Measurements from ENCODE around the gene SLC16A11. TPM values are rescaled to one million over a fixed set of nuclear protein-coding genes. Genes with fewer than 3 reads are reported as not detected.

Gene SLC16A11
- total RNA-seq, 2 donors from 2014 or later, result 0.24 to 0.44 TPM

DNA sequence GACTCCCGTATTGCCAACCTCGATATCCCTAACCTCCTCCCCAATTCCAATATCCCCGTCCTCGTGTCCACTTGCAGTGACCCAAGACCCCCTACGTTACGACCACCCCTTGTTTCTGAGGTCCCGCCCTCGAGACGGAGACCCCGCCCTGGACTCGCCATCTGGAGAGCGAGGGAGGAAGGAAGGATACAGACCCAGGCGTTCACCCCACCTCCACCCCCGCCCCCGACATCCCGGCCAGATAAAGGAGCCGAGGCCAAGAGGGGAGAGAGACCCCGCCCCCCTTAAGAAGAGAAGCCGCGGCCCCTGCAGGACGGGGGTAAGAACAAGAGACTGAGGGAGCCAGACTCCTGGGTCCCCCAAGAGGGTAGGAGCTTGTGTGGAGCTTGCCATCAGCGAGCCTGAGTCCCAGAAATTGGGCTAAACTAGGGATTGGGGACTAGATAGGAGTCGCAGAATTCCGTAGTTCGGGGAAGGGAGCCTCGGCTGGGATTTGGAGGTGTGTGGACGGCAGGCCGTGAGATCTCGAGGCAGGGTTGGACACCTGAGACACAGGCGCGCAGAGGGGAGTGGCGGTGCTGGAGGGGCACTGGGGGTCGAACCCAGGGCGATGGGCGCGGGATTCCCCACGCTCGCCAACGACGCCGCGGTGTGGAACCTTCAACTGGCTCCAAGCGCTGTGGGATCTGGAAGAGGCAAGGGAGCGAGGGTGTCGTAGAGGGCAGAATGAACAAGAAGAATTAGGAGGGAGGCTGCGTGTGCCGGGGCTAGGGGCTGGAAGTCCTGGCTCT is 20.9 kb downstream of the SLC16A11 start, which contains the start of gene BCL6B:
Gene BCL6B, plus strand, starts transcription at position 270 of the 791 bp plus-strand sequence. CDS start 622 bp downstream, outside the sequence.
- Histone ChIP-seq H3K9me3 (ENCODE audit: control insufficient read depth, low read length) (no peaks in the 10 kb centered on the region), H3K27ac (ENCODE audit: low read depth, low read length) (no peak within 1 kb of the TSS), H3K4me3 (ENCODE audit: low read length) (no peak within 1 kb of the TSS), H3K36me3 (ENCODE audit: control insufficient read depth, insufficient read depth, low read length) (no peaks in the 10 kb centered on the region), H3K4me1 (ENCODE audit: control insufficient read depth, insufficient read depth, low read length) (no peaks in the 10 kb centered on the region), H3K27me3 (ENCODE audit: control insufficient read depth, insufficient read depth, low read length, poor library complexity, severe bottlenecking) (peaks cover 37% of the 10 kb centered on the region), H3K9ac (ENCODE audit: extremely low read depth, low read length, poor library complexity, severe bottlenecking) (no peak within 1 kb of the TSS)
- Mint-ChIP-seq H3K9me3 (peaks cover 7% of the 10 kb centered on the region), H3K36me3 (ENCODE audit: low read depth) (no peaks in the 10 kb centered on the region), H3K27me3 (ENCODE audit: insufficient read depth) (peaks cover 43% of the 10 kb centered on the region), H3K27ac (peak within 1 kb of the TSS; percentile 44), H3K4me3 (peak within 1 kb of the TSS; percentile 55), H3K4me1 (peaks cover 16% of the 10 kb centered on the region)
- peak; percentile 79 for DNase-seq
- 47 to 62% methylated on average over 28 to 46 of the region's 47 CpGs for whole genome bisulfite sequencing, 2 experiments (ENCODE audit: insufficient coverage in 1 of 2, insufficient read length in 1 of 2)
- TF ChIP-seq, protein P1, sequence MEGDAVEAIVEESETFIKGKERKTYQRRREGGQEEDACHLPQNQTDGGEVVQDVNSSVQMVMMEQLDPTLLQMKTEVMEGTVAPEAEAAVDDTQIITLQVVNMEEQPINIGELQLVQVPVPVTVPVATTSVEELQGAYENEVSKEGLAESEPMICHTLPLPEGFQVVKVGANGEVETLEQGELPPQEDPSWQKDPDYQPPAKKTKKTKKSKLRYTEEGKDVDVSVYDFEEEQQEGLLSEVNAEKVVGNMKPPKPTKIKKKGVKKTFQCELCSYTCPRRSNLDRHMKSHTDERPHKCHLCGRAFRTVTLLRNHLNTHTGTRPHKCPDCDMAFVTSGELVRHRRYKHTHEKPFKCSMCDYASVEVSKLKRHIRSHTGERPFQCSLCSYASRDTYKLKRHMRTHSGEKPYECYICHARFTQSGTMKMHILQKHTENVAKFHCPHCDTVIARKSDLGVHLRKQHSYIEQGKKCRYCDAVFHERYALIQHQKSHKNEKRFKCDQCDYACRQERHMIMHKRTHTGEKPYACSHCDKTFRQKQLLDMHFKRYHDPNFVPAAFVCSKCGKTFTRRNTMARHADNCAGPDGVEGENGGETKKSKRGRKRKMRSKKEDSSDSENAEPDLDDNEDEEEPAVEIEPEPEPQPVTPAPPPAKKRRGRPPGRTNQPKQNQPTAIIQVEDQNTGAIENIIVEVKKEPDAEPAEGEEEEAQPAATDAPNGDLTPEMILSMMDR (conservative IDR thresholded peaks at IDR 0.05), result no peak

DNA sequence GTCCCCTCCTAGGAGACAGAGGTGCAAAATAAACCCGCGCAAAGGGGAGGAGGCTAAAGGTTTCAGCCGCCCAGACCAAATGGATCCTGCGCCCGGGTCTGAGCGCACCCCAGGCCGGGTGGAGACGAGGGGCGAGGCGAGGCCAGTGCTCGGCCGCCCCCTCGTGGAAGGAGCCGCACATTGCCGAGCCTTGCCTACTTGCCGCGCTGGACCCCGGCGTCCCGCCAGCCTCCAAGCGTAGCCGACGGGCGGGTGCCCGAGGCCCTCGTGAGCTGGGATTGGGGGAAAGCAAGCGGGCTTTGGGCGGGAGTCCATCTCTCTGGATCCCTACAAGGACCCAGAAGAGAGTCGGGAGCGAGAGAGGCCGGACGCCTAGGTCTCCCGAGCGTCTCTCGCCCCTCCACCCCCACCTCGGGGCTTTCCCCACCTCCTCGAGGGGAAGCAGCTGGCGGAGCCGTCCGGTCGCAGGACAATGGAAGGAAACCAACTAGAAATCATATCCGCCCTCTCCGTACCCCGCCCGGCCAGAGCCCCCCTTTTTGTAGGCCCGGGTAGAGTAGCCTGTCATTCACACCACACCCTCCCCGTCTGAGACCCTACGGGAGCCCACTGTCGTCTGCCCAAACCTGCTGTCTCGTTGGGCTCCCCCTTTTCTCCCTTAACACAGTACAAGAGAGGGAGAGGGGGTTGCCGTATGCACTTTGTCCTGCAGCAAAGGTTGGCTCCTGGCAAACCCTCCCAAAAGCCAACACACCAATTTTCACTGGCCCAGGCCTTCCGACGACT is 21.7 kb downstream of the SLC16A11 start:
- Histone ChIP-seq H3K36me3 (ENCODE audit: control insufficient read depth, insufficient read depth, low read length) (peaks cover 3% of the 10 kb centered on the region), H3K4me1 (ENCODE audit: control insufficient read depth, insufficient read depth, low read length) (no peaks in the 10 kb centered on the region), H3K27ac (ENCODE audit: low read depth, low read length) (no peak overlapping the region), H3K4me3 (ENCODE audit: low read length) (no peak overlapping the region), H3K9ac (ENCODE audit: extremely low read depth, low read length, poor library complexity, severe bottlenecking) (no peak overlapping the region), H3K27me3 (ENCODE audit: control insufficient read depth, insufficient read depth, low read length, poor library complexity, severe bottlenecking) (peaks cover 37% of the 10 kb centered on the region), H3K9me3 (ENCODE audit: control insufficient read depth, low read length) (no peaks in the 10 kb centered on the region)
- Mint-ChIP-seq H3K27ac (no peak overlapping the region), H3K4me1 (peaks cover 16% of the 10 kb centered on the region), H3K36me3 (ENCODE audit: low read depth) (peaks cover 4% of the 10 kb centered on the region), H3K4me3 (peak overlapping the region; percentile 55), H3K9me3 (peaks cover 7% of the 10 kb centered on the region), H3K27me3 (ENCODE audit: insufficient read depth) (peaks cover 43% of the 10 kb centered on the region)
- DNase-seq, result peak; percentile 97
- WGBS, 2 experiments (ENCODE audit: insufficient coverage in 1 of 2, insufficient read length in 1 of 2), result 11 to 13% methylated on average over 17 to 52 of the region's 53 CpGs
- TF ChIP-seq, protein P1 (conservative IDR thresholded peaks at IDR 0.05), result peak; percentile 96

GRCh38 chr17:7020894-7021664 is 22.8 kb downstream of the SLC16A11 start:
- no peak overlapping the region for H3K27ac Mint-ChIP-seq
- no peak overlapping the region for H3K9ac ChIP-seq (ENCODE audit: extremely low read depth, low read length, poor library complexity, severe bottlenecking)
- peaks cover 43% of the 10 kb centered on the region for H3K27me3 Mint-ChIP-seq (ENCODE audit: insufficient read depth)

More at GRCh38 chr17:7020894-7021664, 22.8 kb downstream of the SLC16A11 start:
- H3K4me1 ChIP-seq (ENCODE audit: control insufficient read depth, insufficient read depth, low read length), result no peaks in the 10 kb centered on the region
- no peak overlapping the region for H3K27ac ChIP-seq (ENCODE audit: low read depth, low read length)
- Mint-ChIP-seq H3K4me1 (peaks cover 16% of the 10 kb centered on the region), H3K36me3 (ENCODE audit: low read depth) (peaks cover 11% of the 10 kb centered on the region), H3K4me3 (no peak overlapping the region), H3K9me3 (peaks cover 7% of the 10 kb centered on the region)
- peak; percentile 56 for DNase-seq
- H3K36me3 ChIP-seq (ENCODE audit: control insufficient read depth, insufficient read depth, low read length), result peaks cover 3% of the 10 kb centered on the region
- H3K4me3 ChIP-seq (ENCODE audit: low read length), result no peak overlapping the region
- WGBS, 2 experiments (ENCODE audit: insufficient coverage in 1 of 2, insufficient read length in 1 of 2), result 91 to 96% methylated on average over 6 to 11 of the region's 11 CpGs
- TF ChIP-seq, protein P1 (conservative IDR thresholded peaks at IDR 0.05), result no peak
- H3K27me3 ChIP-seq (ENCODE audit: control insufficient read depth, insufficient read depth, low read length, poor library complexity, severe bottlenecking), result peaks cover 37% of the 10 kb centered on the region
- no peaks in the 10 kb centered on the region for H3K9me3 ChIP-seq (ENCODE audit: control insufficient read depth, low read length)
